ENCODE results near the gene GKN1. TPM values are rescaled to one million over a fixed set of nuclear protein-coding genes. Genes with fewer than 3 reads are reported as not detected.

GKN1 gene
- total RNA-seq, 1 donor from 2014 or later = not detected

DNA sequence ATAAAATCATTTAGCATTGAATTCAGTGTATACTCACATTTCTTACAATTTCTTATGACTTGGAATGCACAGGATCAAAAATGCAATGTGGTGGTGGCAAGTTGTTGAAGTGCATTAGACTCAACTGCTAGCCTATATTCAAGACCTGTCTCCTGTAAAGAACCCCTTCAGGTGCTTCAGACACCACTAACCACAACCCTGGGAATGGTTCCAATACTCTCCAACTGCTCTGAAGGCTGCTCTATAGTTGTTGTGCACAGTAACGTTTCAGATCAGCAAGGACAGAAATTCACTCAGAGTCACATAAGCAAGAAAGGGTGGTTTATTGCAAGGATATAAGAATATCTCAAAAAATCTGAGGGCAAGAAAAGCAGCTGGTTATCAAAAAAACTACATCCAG, 6.5 kb downstream of the GKN1 start:
- TF ChIP-seq, protein P1, sequence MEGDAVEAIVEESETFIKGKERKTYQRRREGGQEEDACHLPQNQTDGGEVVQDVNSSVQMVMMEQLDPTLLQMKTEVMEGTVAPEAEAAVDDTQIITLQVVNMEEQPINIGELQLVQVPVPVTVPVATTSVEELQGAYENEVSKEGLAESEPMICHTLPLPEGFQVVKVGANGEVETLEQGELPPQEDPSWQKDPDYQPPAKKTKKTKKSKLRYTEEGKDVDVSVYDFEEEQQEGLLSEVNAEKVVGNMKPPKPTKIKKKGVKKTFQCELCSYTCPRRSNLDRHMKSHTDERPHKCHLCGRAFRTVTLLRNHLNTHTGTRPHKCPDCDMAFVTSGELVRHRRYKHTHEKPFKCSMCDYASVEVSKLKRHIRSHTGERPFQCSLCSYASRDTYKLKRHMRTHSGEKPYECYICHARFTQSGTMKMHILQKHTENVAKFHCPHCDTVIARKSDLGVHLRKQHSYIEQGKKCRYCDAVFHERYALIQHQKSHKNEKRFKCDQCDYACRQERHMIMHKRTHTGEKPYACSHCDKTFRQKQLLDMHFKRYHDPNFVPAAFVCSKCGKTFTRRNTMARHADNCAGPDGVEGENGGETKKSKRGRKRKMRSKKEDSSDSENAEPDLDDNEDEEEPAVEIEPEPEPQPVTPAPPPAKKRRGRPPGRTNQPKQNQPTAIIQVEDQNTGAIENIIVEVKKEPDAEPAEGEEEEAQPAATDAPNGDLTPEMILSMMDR (conservative IDR thresholded peaks at IDR 0.05; ENCODE audit: low read depth, low read length) = no peak
- no peak for DNase-seq (ENCODE audit: low read depth)
- H3K4me3 ChIP-seq (ENCODE audit: low read depth, low read length) = no peak overlapping the region

DNA sequence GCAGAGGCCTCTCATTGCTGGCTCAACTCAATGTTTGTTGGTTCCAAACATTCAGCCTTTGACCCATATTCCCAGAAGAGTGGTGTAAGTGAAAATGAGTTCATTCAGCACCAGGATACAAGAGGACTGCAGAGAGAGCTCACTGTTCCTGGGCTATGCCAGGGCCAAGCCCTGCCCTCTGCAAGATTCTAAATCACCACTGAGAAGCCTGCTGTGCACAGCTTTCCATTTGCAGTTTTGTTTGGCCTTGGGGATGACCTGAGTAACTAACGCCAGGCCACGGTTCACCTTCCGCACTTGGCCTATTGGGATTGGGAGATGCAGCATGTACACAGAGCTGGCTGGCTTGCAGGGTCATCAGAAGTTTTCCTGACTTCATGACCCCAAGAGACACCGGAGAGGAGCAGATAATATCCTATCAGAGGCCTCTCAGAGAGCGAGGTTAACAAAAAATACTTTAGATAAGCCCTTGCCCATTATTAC, 12.6 kb downstream of the GKN1 start:
- no peak for DNase-seq (ENCODE audit: low read depth)
- TF ChIP-seq, protein P1 (conservative IDR thresholded peaks at IDR 0.05; ENCODE audit: low read depth, low read length) = no peak
- H3K4me3 ChIP-seq (ENCODE audit: low read depth, low read length) = no peak overlapping the region

GRCh38 chr2:68989035-68989434, 14.6 kb downstream of the GKN1 start:
- no peak overlapping the region for H3K4me3 ChIP-seq (ENCODE audit: low read depth, low read length)
- TF ChIP-seq, protein P1 (conservative IDR thresholded peaks at IDR 0.05; ENCODE audit: low read depth, low read length) = no peak
- DNase-seq (ENCODE audit: low read depth) = no peak

- no peak overlapping the region for H3K4me3 ChIP-seq (ENCODE audit: low read depth, low read length)
- no peak for DNase-seq (ENCODE audit: low read depth)
- TF ChIP-seq, protein P1 (conservative IDR thresholded peaks at IDR 0.05; ENCODE audit: low read depth, low read length) = no peak
Measured at GRCh38 chr2:68992341-68992740, 17.9 kb downstream of the GKN1 start.

DNA sequence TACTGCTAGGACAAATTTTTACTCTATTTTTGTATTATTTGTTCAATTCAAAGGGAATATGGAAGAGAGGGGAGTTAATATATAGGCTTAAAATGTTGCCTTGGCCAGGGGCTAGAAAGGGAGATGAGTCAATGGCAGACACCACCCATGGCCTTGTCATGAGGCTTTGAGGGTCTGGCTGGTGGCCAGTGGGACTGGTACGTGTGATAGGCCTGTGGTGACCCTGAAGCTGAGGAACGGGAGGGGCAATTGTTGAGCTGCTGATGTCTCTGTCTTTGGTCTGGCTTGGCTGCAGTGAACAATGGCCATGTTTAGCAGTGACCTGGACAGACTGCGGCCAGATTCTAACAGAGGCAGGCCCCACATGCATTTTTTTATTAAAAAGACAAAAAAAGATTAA, 18.5 kb downstream of the GKN1 start:
- H3K4me3 ChIP-seq (ENCODE audit: low read depth, low read length) = no peak overlapping the region
- no peak for DNase-seq (ENCODE audit: low read depth)
- TF ChIP-seq, protein P1 (conservative IDR thresholded peaks at IDR 0.05; ENCODE audit: low read depth, low read length) = no peak

- no peak overlapping the region for H3K4me3 ChIP-seq (ENCODE audit: low read depth, low read length)
- no peak for DNase-seq (ENCODE audit: low read depth)
- TF ChIP-seq, protein P1 (conservative IDR thresholded peaks at IDR 0.05; ENCODE audit: low read depth, low read length) = no peak
Measured at GRCh38 chr2:68993660-68994059, 19.2 kb downstream of the GKN1 start.

DNA sequence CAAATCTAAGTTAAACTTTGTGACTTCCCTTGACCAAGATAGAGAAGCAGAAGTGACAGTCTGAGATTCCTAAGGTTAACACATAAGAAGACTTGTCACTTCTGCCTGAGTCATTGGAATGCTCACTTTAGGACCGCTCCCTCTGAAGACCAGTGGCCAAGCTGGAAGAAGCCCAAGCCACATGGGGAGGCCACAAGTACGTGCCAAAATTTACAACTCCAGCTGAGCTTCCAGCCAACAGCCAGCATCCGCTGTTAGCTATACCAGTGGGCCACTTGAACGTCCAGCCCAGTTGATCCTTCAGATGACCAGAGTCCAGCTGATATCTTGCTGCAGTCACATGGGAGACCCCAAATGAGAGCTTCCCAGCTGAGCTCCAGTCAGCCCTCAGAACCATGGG, 20.4 kb downstream of the GKN1 start:
- no peak for DNase-seq (ENCODE audit: low read depth)
- TF ChIP-seq, protein P1 (conservative IDR thresholded peaks at IDR 0.05; ENCODE audit: low read depth, low read length) = no peak
- H3K4me3 ChIP-seq (ENCODE audit: low read depth, low read length) = no peak overlapping the region
